H1 (cell line): Measurements from ENCODE around the gene BBS12.

Experiments used
- ATF3 ChIP-seq: IDR thresholded peaks from 2 replicates; pipeline ENCODE4 v1.6.1; 2011; ENCODE audit warnings: low read depth, mild to moderate bottlenecking, low read length; ENCODE audit not compliant: insufficient read depth
- CBX8 ChIP-seq: fragments of 300-800, 300-1000 bp; sonication (generic); IDR thresholded peaks from 2 replicates; pipeline ENCODE4 v1.7.1; 2016; ENCODE audit warnings: low read depth, low read length, borderline replicate concordance
- CTCF ChIP-seq, 3 experiments: IDR thresholded peaks; 1 replicate in 2 of 3; 2 replicates in 1 of 3; pipeline versions ENCODE4 v1.5.1 to v1.6.1; 2011; ENCODE audit warnings: low read length in 3 of 3, mild to moderate bottlenecking in 3 of 3, inconsistent platforms in 2 of 3, low read depth in 1 of 3, moderate library complexity in 1 of 3; ENCODE audit not compliant: insufficient read depth in 1 of 3; ENCODE audit errors: control extremely low read depth in 1 of 3
- EGR1 ChIP-seq: IDR thresholded peaks from 2 replicates; pipeline ENCODE4 v1.6.1; 2011; ENCODE audit warnings: low read depth, low read length, borderline replicate concordance
- JUND ChIP-seq: IDR thresholded peaks from 2 replicates; pipeline ENCODE4 v1.6.1; 2011; ENCODE audit warnings: mild to moderate bottlenecking, improper control_type of control experiment, low read length
- KDM5A ChIP-seq: fragments of 200-600 bp; IDR thresholded peaks from 2 replicates; pipeline ENCODE4 v1.7.1; 2012; ENCODE audit warnings: mild to moderate bottlenecking, low read length, inconsistent platforms, mixed read lengths
- MAX ChIP-seq: IDR thresholded peaks from 2 replicates; pipeline ENCODE4 v1.6.1; 2012; ENCODE audit warnings: inconsistent platforms
- POLR2A ChIP-seq, 2 experiments: IDR thresholded peaks; 1 replicate in 1 of 2; 2 replicates in 1 of 2; pipeline ENCODE4 v1.6.1; 2011; ENCODE audit warnings: low read depth in 2 of 2, low read length in 2 of 2, mild to moderate bottlenecking in 2 of 2; ENCODE audit errors: control extremely low read depth in 1 of 2
- SUZ12 ChIP-seq: fragments of 200-600 bp; sonication (generic); IDR thresholded peaks from 2 replicates; pipeline ENCODE4 v1.6.1; 2012; ENCODE audit warnings: mild to moderate bottlenecking, inconsistent platforms, low read length, moderate library complexity, mixed read lengths

- TF ChIP-seq SUZ12 (no peak), CBX8 (no peak), CTCF (IDR thresholded peaks at IDR 0.05; ENCODE audit: control extremely low read depth in 1 of 3, insufficient read depth in 1 of 3, low read depth in 1 of 3, low read length in 3 of 3) (no peak), MAX (no peak), KDM5A (no peak), POLR2A (IDR thresholded peaks at IDR 0.05; ENCODE audit: control extremely low read depth in 1 of 2, low read depth in 2 of 2, low read length in 2 of 2) (no peak), ATF3 (no peak), EGR1 (no peak), JUND (no peak)
These were observed 828 bp upstream of the BBS12 start for GRCh38 chr4:122731676-122732075.
